ENCODE results near the gene PTN. TPM values are rescaled to one million over a fixed set of nuclear protein-coding genes. Genes with fewer than 3 reads are reported as not detected.
"Not testable (repeated sequence)": the region's sequence is repeated elsewhere in the genome, so short reads cannot be mapped to it uniquely, and the experiment has no call there.

PTN gene
- total RNA-seq, 1 donor from 2014 or later = 11.1 TPM

DNA sequence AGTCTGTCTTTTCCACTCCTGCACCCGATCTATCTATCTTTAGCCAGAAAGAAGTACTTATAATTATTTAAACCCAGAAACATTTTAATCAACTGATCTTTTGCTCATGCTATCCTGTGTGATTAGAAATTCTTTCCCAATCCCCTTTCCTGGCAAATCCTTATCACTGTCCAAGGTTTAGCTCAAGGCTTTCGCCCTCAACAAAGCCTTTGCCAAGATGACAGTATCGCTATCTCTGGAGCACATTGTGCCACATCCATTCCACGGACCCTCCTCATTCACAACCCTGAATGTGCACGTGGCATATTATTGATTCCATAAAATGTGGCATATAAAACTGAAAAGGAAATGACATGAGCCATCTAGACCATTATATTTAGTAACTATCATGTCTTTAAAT lies 71.3 kb downstream of the PTN start:
- no peak for DNase-seq (ENCODE audit: low read depth)
- no peak overlapping the region for H3K27ac ChIP-seq (ENCODE audit: low read depth, low read length)
- no peak overlapping the region for H2AFZ ChIP-seq (ENCODE audit: low read depth, low read length)
- no peaks in the 10 kb centered on the region for H3K36me3 ChIP-seq (ENCODE audit: insufficient read depth, low read length)
- TF ChIP-seq EZH2 (IDR thresholded peaks at IDR 0.05; ENCODE audit: insufficient read depth, low read length) = no peak
- TF ChIP-seq, protein P1, sequence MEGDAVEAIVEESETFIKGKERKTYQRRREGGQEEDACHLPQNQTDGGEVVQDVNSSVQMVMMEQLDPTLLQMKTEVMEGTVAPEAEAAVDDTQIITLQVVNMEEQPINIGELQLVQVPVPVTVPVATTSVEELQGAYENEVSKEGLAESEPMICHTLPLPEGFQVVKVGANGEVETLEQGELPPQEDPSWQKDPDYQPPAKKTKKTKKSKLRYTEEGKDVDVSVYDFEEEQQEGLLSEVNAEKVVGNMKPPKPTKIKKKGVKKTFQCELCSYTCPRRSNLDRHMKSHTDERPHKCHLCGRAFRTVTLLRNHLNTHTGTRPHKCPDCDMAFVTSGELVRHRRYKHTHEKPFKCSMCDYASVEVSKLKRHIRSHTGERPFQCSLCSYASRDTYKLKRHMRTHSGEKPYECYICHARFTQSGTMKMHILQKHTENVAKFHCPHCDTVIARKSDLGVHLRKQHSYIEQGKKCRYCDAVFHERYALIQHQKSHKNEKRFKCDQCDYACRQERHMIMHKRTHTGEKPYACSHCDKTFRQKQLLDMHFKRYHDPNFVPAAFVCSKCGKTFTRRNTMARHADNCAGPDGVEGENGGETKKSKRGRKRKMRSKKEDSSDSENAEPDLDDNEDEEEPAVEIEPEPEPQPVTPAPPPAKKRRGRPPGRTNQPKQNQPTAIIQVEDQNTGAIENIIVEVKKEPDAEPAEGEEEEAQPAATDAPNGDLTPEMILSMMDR (IDR thresholded peaks at IDR 0.05; ENCODE audit: insufficient read depth, low read depth, low read length) = no peak
- Mint-ChIP-seq H3K27ac (ENCODE audit: unreplicated experiment) (no peak overlapping the region), H3K4me1 (ENCODE audit: low read depth, unreplicated experiment) (no peaks in the 10 kb centered on the region), H3K9me3 (ENCODE audit: unreplicated experiment) (no peaks in the 10 kb centered on the region), H3K36me3 (ENCODE audit: low read depth, unreplicated experiment) (no peaks in the 10 kb centered on the region), H3K4me3 (ENCODE audit: unreplicated experiment) (no peak overlapping the region), H3K27me3 (ENCODE audit: low read depth, unreplicated experiment) (no peaks in the 10 kb centered on the region)
- H3K9ac ChIP-seq (ENCODE audit: low read length) = no peak overlapping the region
- no peak for FAIRE-seq
- no peaks in the 10 kb centered on the region for H3K27me3 ChIP-seq (ENCODE audit: insufficient read depth, low read length)
- H3K4me1 ChIP-seq (ENCODE audit: insufficient read depth, low read length) = no peaks in the 10 kb centered on the region
- no peaks in the 10 kb centered on the region for H4K20me1 ChIP-seq (ENCODE audit: insufficient read depth, low read length)
- no peaks in the 10 kb centered on the region for H3K9me3 ChIP-seq (ENCODE audit: insufficient read depth, low read depth, low read length)
- H3K4me2 ChIP-seq (ENCODE audit: low read length) = no peak overlapping the region
- no peak overlapping the region for H3K4me3 ChIP-seq (ENCODE audit: insufficient read depth, low read depth, low read length)
- no peaks in the 10 kb centered on the region for H3K79me2 ChIP-seq (ENCODE audit: insufficient read depth, low read length)

DNA sequence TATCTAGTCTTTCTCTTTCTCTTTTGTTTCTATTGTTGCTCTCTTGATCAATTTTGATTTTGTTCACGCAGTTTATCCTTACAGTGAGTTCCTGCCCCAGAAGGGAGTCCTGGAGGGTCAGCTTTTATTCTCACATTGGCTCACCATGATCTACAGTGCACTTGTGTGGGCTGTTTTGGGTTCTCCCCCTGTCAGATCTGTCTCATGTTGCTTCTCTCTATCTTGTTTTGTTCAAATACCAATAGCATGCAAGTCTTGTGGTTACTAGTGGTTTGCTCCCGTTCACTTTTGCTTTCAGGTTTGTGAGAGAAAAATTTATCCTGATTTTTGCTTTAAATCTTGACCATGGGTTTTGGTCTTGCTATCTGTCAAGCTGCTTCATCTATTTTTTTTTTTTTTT lies 74.3 kb downstream of the PTN start:
- H3K36me3 ChIP-seq (ENCODE audit: insufficient read depth, low read length) = no peaks in the 10 kb centered on the region
- H3K27ac ChIP-seq (ENCODE audit: low read depth, low read length) = no peak overlapping the region
- TF ChIP-seq, protein P1 (IDR thresholded peaks at IDR 0.05; ENCODE audit: insufficient read depth, low read depth, low read length) = no peak
- no peak for TF ChIP-seq EZH2 (IDR thresholded peaks at IDR 0.05; ENCODE audit: insufficient read depth, low read length)
- H3K4me1 ChIP-seq (ENCODE audit: insufficient read depth, low read length) = no peaks in the 10 kb centered on the region
- H3K9ac ChIP-seq (ENCODE audit: low read length) = no peak overlapping the region
- H3K27me3 Mint-ChIP-seq (ENCODE audit: low read depth, unreplicated experiment) = no peaks in the 10 kb centered on the region
- H3K4me1 Mint-ChIP-seq (ENCODE audit: low read depth, unreplicated experiment) = no peaks in the 10 kb centered on the region
- H3K27ac Mint-ChIP-seq (ENCODE audit: unreplicated experiment) = no peak overlapping the region
- H3K9me3 Mint-ChIP-seq (ENCODE audit: unreplicated experiment) = no peaks in the 10 kb centered on the region
- H2AFZ ChIP-seq (ENCODE audit: low read depth, low read length) = no peak overlapping the region
- H3K4me2 ChIP-seq (ENCODE audit: low read length) = no peak overlapping the region
- H4K20me1 ChIP-seq (ENCODE audit: insufficient read depth, low read length) = no peaks in the 10 kb centered on the region
- H3K36me3 Mint-ChIP-seq (ENCODE audit: low read depth, unreplicated experiment) = no peaks in the 10 kb centered on the region
- H3K4me3 Mint-ChIP-seq (ENCODE audit: unreplicated experiment) = no peak overlapping the region
- no peak overlapping the region for H3K4me3 ChIP-seq (ENCODE audit: insufficient read depth, low read depth, low read length)
- H3K27me3 ChIP-seq (ENCODE audit: insufficient read depth, low read length) = no peaks in the 10 kb centered on the region
- no peak for FAIRE-seq
- no peaks in the 10 kb centered on the region for H3K79me2 ChIP-seq (ENCODE audit: insufficient read depth, low read length)
- no peaks in the 10 kb centered on the region for H3K9me3 ChIP-seq (ENCODE audit: insufficient read depth, low read depth, low read length)
- no peak for DNase-seq (ENCODE audit: low read depth)

DNA sequence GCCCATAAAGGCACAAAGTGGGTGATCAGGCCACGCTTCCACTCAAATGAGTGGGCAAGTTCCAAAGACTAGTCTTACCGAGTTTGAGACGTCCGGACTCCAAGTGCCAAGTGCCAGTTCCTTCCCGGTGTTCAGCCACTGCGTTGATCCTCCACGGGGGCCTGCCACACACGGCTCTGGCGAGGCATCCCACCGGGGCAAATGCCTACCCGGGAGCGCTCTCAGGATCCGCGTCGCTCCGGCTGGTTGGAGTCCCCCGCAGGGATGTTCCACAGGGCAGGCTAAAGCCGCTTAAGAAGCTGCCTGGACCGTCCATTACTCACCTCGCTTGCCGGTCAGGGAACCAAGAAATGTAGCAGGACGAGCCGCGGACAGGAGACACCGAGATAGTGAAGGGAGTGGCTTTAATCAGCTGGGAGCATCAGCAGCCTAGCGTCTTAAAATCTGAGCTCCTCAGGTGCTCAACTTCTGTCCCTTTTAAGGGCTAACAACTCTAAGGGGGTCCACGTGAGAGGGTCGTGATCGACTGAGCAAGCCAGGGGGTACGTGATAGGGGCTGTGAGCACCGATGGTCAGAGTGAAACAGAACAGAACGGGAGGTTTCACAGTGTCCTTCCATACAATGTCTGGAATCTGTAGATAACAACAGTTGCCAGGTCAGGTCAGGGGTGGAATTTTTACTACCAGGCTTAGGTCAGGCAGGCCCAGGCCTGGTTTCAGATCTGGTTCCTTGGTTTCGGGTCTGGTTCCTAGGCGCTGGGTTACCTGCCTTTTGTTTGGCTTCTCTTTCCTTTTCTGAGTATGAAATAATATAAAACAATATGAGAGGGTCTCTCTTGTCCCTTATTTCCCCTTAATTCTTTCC lies 75.3 kb downstream of the PTN start:
- H4K20me1 ChIP-seq (ENCODE audit: insufficient read depth, low read length); H3K27ac ChIP-seq (ENCODE audit: low read depth, low read length); H3K27ac Mint-ChIP-seq (ENCODE audit: unreplicated experiment); H3K79me2 ChIP-seq (ENCODE audit: insufficient read depth, low read length); H3K36me3 ChIP-seq (ENCODE audit: insufficient read depth, low read length); H3K36me3 Mint-ChIP-seq (ENCODE audit: low read depth, unreplicated experiment); H3K4me1 ChIP-seq (ENCODE audit: insufficient read depth, low read length); H3K27me3 ChIP-seq (ENCODE audit: insufficient read depth, low read length); H3K9me3 ChIP-seq (ENCODE audit: insufficient read depth, low read depth, low read length); H3K9me3 Mint-ChIP-seq (ENCODE audit: unreplicated experiment); H3K9ac ChIP-seq (ENCODE audit: low read length); H3K4me2 ChIP-seq (ENCODE audit: low read length); H3K4me1 Mint-ChIP-seq (ENCODE audit: low read depth, unreplicated experiment); H3K4me3 ChIP-seq (ENCODE audit: insufficient read depth, low read depth, low read length); H3K4me3 Mint-ChIP-seq (ENCODE audit: unreplicated experiment); DNase-seq (ENCODE audit: low read depth); H2AFZ ChIP-seq (ENCODE audit: low read depth, low read length); FAIRE-seq; H3K27me3 Mint-ChIP-seq (ENCODE audit: low read depth, unreplicated experiment): not testable (repeated sequence)
